HCT116 (cell line): ENCODE results near the gene TRIM16. TPM values are rescaled to one million over a fixed set of nuclear protein-coding genes. Genes with fewer than 3 reads are reported as not detected.
A peak's percentile ranks its signal among the peaks of the same experiment; 100 is the strongest.
"Not testable (repeated sequence)": the region's sequence is repeated elsewhere in the genome, so short reads cannot be mapped to it uniquely, and the experiment has no call there.

Experiments used
- ATAC-seq: fragments of 200-7000 bp; cut with Tn5 transposase; 2 replicates; pipeline ENCODE4 v1.9.1; 2020; ENCODE audit warnings: mild to moderate bottlenecking, moderate library complexity
- BruUV-seq: library from RNA; stranded (reverse); fragments of 400-500 nt; replicated peaks from 2 replicates; lab custom pipeline; 2021; lab: Mats Ljungman, UMichigan
- CTCF ChIA-PET: fragments of 300-600 bp; sonication (Branson Sonifier 250); formaldehyde crosslinking; loops from one replicate; lab custom pipeline; 2021; ENCODE audit warnings: antibody characterized with exemption; lab: Charles Lee
- POLR2A ChIA-PET: fragments of 300-600, 350-600 bp; sonication (Branson Sonifier 250); formaldehyde crosslinking; loops from one replicate; lab custom pipeline; 2021; ENCODE audit warnings: antibody characterized with exemption; lab: Charles Lee
- RAD21 ChIA-PET, 2 experiments: fragments of 300-600 bp; sonication (Branson Sonifier 250); formaldehyde crosslinking; loops; one replicate each; lab custom pipeline; 2023; ENCODE audit warnings: low total read pairs in 2 of 2; ENCODE audit not compliant: uncharacterized antibody in 2 of 2, unreplicated experiment in 2 of 2, low non-redundant PET in 1 of 2; lab: Charles Lee
- DNase-seq: peaks from one replicate; pipeline ENCODE4 v3.0.0-alpha.2; 2010; ENCODE audit warnings: low read depth, low spot score
- H2AFZ ChIP-seq: fragments of 200-600 bp; shearing (Covaris generic), sonication (generic); 2 replicates; pipeline ENCODE4 v1.6.1; 2017; ENCODE audit warnings: low read depth, mixed run types, mixed read lengths, antibody characterized with exemption, low read length; ENCODE audit not compliant: poor library complexity, severe bottlenecking
- H3K27ac ChIP-seq: 2 replicates; pipeline ENCODE4 v1.5.1; 2012; ENCODE audit warnings: low read depth, low read length
- H3K27me3 ChIP-seq: fragments of 200-600 bp; sonication (generic); 2 replicates; pipeline ENCODE4 v1.6.1; 2016; ENCODE audit warnings: mixed run types, low read length, mixed read lengths; ENCODE audit not compliant: insufficient read depth
- H3K36me3 ChIP-seq, 2 experiments: fragments of 200-500 bp in 1 of 2; fragments of 200-600 bp in 1 of 2; sonication (Bioruptor generic) in 1 of 2; sonication (generic) in 1 of 2; 2 replicates each; pipeline versions ENCODE4 v1.5.1 to v1.6.1; 2014 to 2016; ENCODE audit warnings: low read length in 2 of 2, inconsistent platforms in 1 of 2, mixed read lengths in 1 of 2, mixed run types in 1 of 2; ENCODE audit not compliant: insufficient read depth in 2 of 2, control insufficient read depth in 1 of 2
- H3K4me1 ChIP-seq, 2 experiments: fragments of 200-600 bp in 1 of 2; sonication (generic) in 1 of 2; 2 replicates each; pipeline versions ENCODE4 v1.5.1 to v1.6.1; 2012 to 2017; ENCODE audit warnings: low read length in 2 of 2, inconsistent platforms in 1 of 2, mild to moderate bottlenecking in 1 of 2, mixed read lengths in 1 of 2, mixed run types in 1 of 2, moderate library complexity in 1 of 2; ENCODE audit not compliant: insufficient read depth in 2 of 2, control insufficient read depth in 1 of 2
- H3K4me2 ChIP-seq: fragments of 200-600 bp; sonication (generic); 2 replicates; pipeline ENCODE4 v1.6.1; 2017; ENCODE audit warnings: mixed run types, low read length, mixed read lengths
- H3K4me3 ChIP-seq, 2 experiments: fragments of 200-600 bp in 1 of 2; sonication (generic) in 1 of 2; replicated peaks in 1 of 2; 2 replicates each; pipeline ENCODE4 v1.5.1; 2011 to 2016; ENCODE audit warnings: low read length in 2 of 2, control low read depth in 1 of 2, low read depth in 1 of 2, mild to moderate bottlenecking in 1 of 2, mixed read lengths in 1 of 2, mixed run types in 1 of 2
- H3K79me2 ChIP-seq: fragments of 200-600 bp; sonication (generic); 2 replicates; pipeline ENCODE4 v1.6.1; 2017; ENCODE audit warnings: mild to moderate bottlenecking, mixed run types, low read length, moderate library complexity, mixed read lengths; ENCODE audit not compliant: insufficient read depth
- H3K9ac ChIP-seq: fragments of 200-600 bp; sonication (generic); 2 replicates; pipeline ENCODE4 v1.6.1; 2016; ENCODE audit warnings: low read length, mixed read lengths
- H3K9me2 ChIP-seq: fragments of 200-600 bp; sonication (generic), shearing (Covaris generic); 2 replicates; pipeline ENCODE4 v1.6.1; 2017; ENCODE audit warnings: mixed run types, mild to moderate bottlenecking, moderate library complexity; ENCODE audit not compliant: insufficient read depth
- H3K9me3 ChIP-seq, 2 experiments: fragments of 200-500 bp in 1 of 2; fragments of 200-600 bp in 1 of 2; sonication (Bioruptor generic) in 1 of 2; sonication (generic) in 1 of 2; 2 replicates each; pipeline ENCODE4 v1.6.1; 2014 to 2017; ENCODE audit warnings: low read length in 2 of 2, mixed read lengths in 2 of 2, inconsistent platforms in 1 of 2, low read depth in 1 of 2, mild to moderate bottlenecking in 1 of 2, mixed run types in 1 of 2, moderate library complexity in 1 of 2; ENCODE audit not compliant: control insufficient read depth in 1 of 2, insufficient read depth in 1 of 2
- H4K20me1 ChIP-seq: fragments of 200-600 bp; sonication (generic), shearing (Covaris generic); 2 replicates; pipeline ENCODE4 v1.6.1; 2017; ENCODE audit warnings: mixed run types, mild to moderate bottlenecking, moderate library complexity; ENCODE audit not compliant: insufficient read depth
- ZNF274 ChIP-seq: fragments of 200-500 bp; sonication (Bioruptor generic); IDR thresholded peaks from 2 replicates; pipeline ENCODE4 v1.6.1; 2014; ENCODE audit warnings: mild to moderate bottlenecking, low read depth, low read length, inconsistent platforms
- intact Hi-C: fragments of 100-400 bp; cut with micrococcal nuclease; formaldehyde crosslinking; loops from 2 replicates; pipeline ENCODE4 v1.10.0; 2022
- total RNA-seq: library from RNA; stranded (reverse); gene quantifications from one replicate; pipeline ENCODE4 v1.2.1, GENCODE V29; 2021; ENCODE audit not compliant: unreplicated experiment

The TRIM16 gene
- total RNA-seq, 1 experiment from 2014 or later: 33.8 TPM

DNA sequence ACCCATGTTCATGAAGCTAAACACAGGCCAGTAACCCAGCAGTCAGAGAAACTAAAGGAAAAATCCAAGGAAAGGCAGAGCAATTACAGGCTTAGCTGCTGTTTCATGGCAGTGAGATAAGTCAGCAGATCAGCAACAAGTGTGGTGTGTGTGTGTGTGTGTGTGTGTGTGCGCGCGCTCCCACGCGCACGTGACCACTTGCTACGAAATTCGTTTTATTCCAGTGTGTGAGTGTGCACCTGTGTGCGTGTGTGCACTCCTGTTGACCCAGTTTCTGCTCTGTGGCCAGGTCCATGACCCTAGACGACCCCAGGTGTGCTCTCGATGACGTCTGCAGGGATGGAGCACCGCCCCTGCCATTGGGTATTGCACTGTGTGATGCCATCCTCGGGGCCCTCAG, 46.4 kb upstream of the TRIM16 start:
- H3K9me3 ChIP-seq, H3K27me3 ChIP-seq, intact Hi-C loops, CTCF ChIA-PET, H3K36me3 ChIP-seq, H3K9ac ChIP-seq, H3K4me3 ChIP-seq, H3K27ac ChIP-seq, H3K79me2 ChIP-seq, RAD21 ChIA-PET, POLR2A ChIA-PET, DNase-seq, H2AFZ ChIP-seq, H3K9me2 ChIP-seq, H3K4me2 ChIP-seq, ATAC-seq, H4K20me1 ChIP-seq, BruUV-seq: not testable (repeated sequence)
- H3K4me1 ChIP-seq: peaks cover 5 to 17% of the 10 kb centered on the region in 2 experiments; a peak in 2 of 4 replicates

- BruUV-seq, H3K36me3 ChIP-seq, ATAC-seq, H3K27me3 ChIP-seq, H4K20me1 ChIP-seq, H3K4me2 ChIP-seq, H3K79me2 ChIP-seq, RAD21 ChIA-PET, DNase-seq, H3K4me3 ChIP-seq, H3K27ac ChIP-seq, CTCF ChIA-PET, H3K9ac ChIP-seq, H3K4me1 ChIP-seq, H3K9me2 ChIP-seq, intact Hi-C loops, H2AFZ ChIP-seq, POLR2A ChIA-PET: not testable (repeated sequence)
- peaks cover 3 to 12% of the 10 kb centered on the region in 2 experiments; a peak in 1 of 4 replicates for H3K9me3 ChIP-seq
- TF ChIP-seq ZNF274: peak; percentile 77
Observed at GRCh38 chr17:15716601-15717563, 32.8 kb upstream of the TRIM16 start.

GRCh38 chr17:15708879-15709278, 24.8 kb upstream of the TRIM16 start:
- H3K27me3 ChIP-seq, CTCF ChIA-PET, POLR2A ChIA-PET, H3K4me2 ChIP-seq, DNase-seq, H3K4me1 ChIP-seq, H3K79me2 ChIP-seq, H2AFZ ChIP-seq, H3K9me2 ChIP-seq, H4K20me1 ChIP-seq, intact Hi-C loops, RAD21 ChIA-PET, H3K27ac ChIP-seq, H3K4me3 ChIP-seq, H3K9ac ChIP-seq, BruUV-seq, ATAC-seq: not testable (repeated sequence)
- peaks cover 33 to 34% of the 10 kb centered on the region in 2 experiments for H3K36me3 ChIP-seq
- H3K9me3 ChIP-seq: peaks cover 8 to 40% of the 10 kb centered on the region in 2 experiments; a peak in 3 of 4 replicates

- peaks cover 31 to 33% of the 10 kb centered on the region in 2 experiments for H3K36me3 ChIP-seq
- H2AFZ ChIP-seq, CTCF ChIA-PET, H3K27ac ChIP-seq, RAD21 ChIA-PET, H4K20me1 ChIP-seq, POLR2A ChIA-PET, DNase-seq, H3K4me1 ChIP-seq, H3K4me3 ChIP-seq, H3K9me2 ChIP-seq, H3K4me2 ChIP-seq, H3K27me3 ChIP-seq, ATAC-seq, BruUV-seq, intact Hi-C loops, H3K79me2 ChIP-seq, H3K9ac ChIP-seq: not testable (repeated sequence)
- peaks cover 8 to 36% of the 10 kb centered on the region in 2 experiments; a peak in 3 of 4 replicates for H3K9me3 ChIP-seq
Observed at GRCh38 chr17:15704813-15705212, 20.7 kb upstream of the TRIM16 start.
